DMS 273 treated with DMSO at 0.1 percent for 48 hours (cell line): ENCODE results near the gene GP9.
"Not testable (repeated sequence)": the region's sequence is repeated elsewhere in the genome, so short reads cannot be mapped to it uniquely, and the experiment has no call there.

Source experiments
- DNase-seq: peaks from one replicate; lab custom pipeline; 2025; lab: John Stamatoyannopoulos, UW

GP9 gene

DNA sequence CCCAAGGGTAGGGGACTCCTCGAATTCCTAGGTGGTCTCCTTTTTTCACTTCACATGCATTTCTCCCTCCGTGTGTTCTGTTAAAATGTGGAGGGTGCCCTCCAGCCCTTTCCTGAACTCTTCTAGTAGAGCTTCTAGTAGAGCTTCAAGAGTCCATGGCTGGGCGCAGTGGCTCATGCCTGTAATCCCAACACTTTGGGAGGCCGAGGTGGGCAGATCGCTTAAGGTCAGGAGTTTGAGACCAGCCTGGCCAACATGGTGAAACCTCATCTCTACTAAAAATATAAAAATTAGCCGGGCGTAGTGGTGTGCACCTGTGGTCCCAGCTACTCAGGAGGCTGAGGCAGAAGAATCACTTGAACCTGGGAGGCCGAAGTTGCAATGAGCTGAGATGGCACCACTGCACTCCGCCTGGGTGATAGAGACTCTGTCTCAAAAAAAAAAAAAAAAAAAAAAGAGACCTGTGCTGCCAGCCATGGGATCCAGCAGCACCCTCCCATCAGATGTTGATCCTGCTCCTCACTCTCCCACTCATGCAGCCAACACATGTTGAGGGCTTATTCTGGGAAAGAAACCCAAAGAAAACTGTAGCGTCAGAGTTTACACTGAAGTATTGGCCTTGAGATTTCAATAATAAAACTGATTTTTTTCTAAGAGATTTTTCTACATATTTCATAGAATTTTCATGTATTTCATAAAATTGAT, 50.6 kb downstream of the GP9 start:
- not testable (repeated sequence) for DNase-seq
